GM19238 (cell line): ENCODE data around the gene NACAD.
"Not testable (repeated sequence)": the region's sequence is repeated elsewhere in the genome, so short reads cannot be mapped to it uniquely, and the experiment has no call there.

ENCODE experiments used
- DNase-seq: peaks from one replicate; pipeline ENCODE4 v3.0.0; 2011; ENCODE audit warnings: low spot score; ENCODE audit not compliant: insufficient read length

NACAD gene

GRCh38 chr7:45055016-45055415 is 33.8 kb downstream of the NACAD start:
- DNase-seq = no peak

GRCh38 chr7:45054442-45054841 is 34.3 kb downstream of the NACAD start:
- DNase-seq = no peak

- DNase-seq = no peak
Measured at GRCh38 chr7:45053941-45054340, 34.8 kb downstream of the NACAD start.

GRCh38 chr7:45053401-45053800 is 35.4 kb downstream of the NACAD start:
- no peak for DNase-seq

- DNase-seq = no peak
Measured at GRCh38 chr7:45052011-45052410, 36.8 kb downstream of the NACAD start.

- no peak for DNase-seq
Measured at GRCh38 chr7:45050198-45050597, 38.6 kb downstream of the NACAD start.

- no peak for DNase-seq
Measured at GRCh38 chr7:45048748-45049147, 40.0 kb downstream of the NACAD start.

GRCh38 chr7:45044338-45044737 is 44.4 kb downstream of the NACAD start:
- DNase-seq = no peak

GRCh38 chr7:45039106-45039505 is 49.7 kb downstream of the NACAD start:
- no peak for DNase-seq

GRCh38 chr7:45037876-45038275 is 50.9 kb downstream of the NACAD start:
- no peak for DNase-seq

- no peak for DNase-seq
Measured at GRCh38 chr7:45036796-45037195, 52.0 kb downstream of the NACAD start.

- DNase-seq = no peak
Measured at GRCh38 chr7:45036317-45036716, 52.5 kb downstream of the NACAD start.

GRCh38 chr7:45035893-45036292 is 52.9 kb downstream of the NACAD start:
- DNase-seq = no peak

GRCh38 chr7:45035371-45035770 is 53.4 kb downstream of the NACAD start:
- DNase-seq = no peak

GRCh38 chr7:45034710-45035109 is 54.1 kb downstream of the NACAD start:
- not testable (repeated sequence) for DNase-seq

- DNase-seq = no peak
Measured at GRCh38 chr7:45033931-45034290, 54.9 kb downstream of the NACAD start.

GRCh38 chr7:45033261-45033930 is 55.4 kb downstream of the NACAD start:
- DNase-seq = no peak

- DNase-seq = no peak
Measured at GRCh38 chr7:45032421-45032820, 56.3 kb downstream of the NACAD start.

GRCh38 chr7:45031829-45032228 is 56.9 kb downstream of the NACAD start:
- DNase-seq = no peak
